GM23248 (cell line): Measurements from ENCODE around the gene ZBED4.

Experiments used
- EZH2 ChIP-seq: fragments of 200-600 bp; sonication (generic); IDR thresholded peaks from 2 replicates; pipeline ENCODE4 v1.6.1; 2018; ENCODE audit warnings: antibody characterized with exemption, mild to moderate bottlenecking; ENCODE audit not compliant: insufficient read depth, poor library complexity, severe bottlenecking
- EZH2phosphoT487 ChIP-seq: fragments of 200-600 bp; sonication (generic); IDR thresholded peaks from 2 replicates; pipeline ENCODE4 v1.6.1; 2018; ENCODE audit warnings: antibody characterized with exemption, moderate library complexity, mild to moderate bottlenecking, low read depth; ENCODE audit not compliant: insufficient read depth

DNA sequence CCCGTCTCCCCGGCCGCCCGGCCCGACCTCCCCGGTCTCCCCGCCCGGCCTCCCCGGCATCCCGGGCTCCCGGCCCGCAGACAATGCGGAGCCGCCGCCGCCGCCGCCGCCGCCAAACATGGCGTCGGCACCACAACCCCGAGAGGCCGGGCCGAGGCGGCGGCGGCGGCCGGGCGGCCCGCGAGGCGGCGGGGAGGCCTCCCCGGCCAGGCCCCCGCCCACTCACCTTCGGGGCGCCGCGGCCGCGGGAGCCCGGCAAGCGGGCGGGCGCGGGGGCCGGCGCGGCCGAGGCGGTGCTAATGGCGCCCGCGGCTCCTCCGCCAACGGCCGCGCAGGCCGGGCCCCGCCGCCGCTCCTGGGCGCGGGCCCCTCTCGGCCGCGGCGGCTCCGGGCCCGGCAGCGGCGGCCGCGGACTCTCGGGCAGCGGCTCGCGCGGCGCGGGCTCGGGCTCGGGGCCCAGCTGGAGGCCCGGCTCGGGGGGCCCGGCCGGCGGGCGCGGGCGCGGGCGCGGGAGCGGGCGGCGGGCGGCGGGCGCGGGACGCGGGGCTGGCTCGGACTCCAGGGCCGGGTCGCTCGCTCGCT, 26.3 kb upstream of the ZBED4 start:
- TF ChIP-seq EZH2phosphoT487 (no peak), EZH2 (no peak)
